Stomach (tissue), 9 donors: ENCODE results near the gene HNRNPA2B1. TPM values are rescaled to one million over a fixed set of nuclear protein-coding genes. Genes with fewer than 3 reads are reported as not detected.
"Not testable (repeated sequence)": the region's sequence is repeated elsewhere in the genome, so short reads cannot be mapped to it uniquely, and the experiment has no call there.

Experiments used
- DNase-seq, 2 donors: peaks; one replicate each; pipeline versions ENCODE4 v3.0.0 to v3.0.0-alpha.2; 2013 to 2019
- H3K27ac ChIP-seq, 5 donors: fragments of 200-600 bp in 4 of 5; sonication (generic) in 4 of 5; one replicate each; pipeline ENCODE4 v1.5.1; 2013 to 2019; ENCODE audit warnings: mild to moderate bottlenecking in 1 of 5, moderate library complexity in 1 of 5
- H3K27me3 ChIP-seq, 3 donors: fragments of 200-600 bp; sonication (generic); one replicate each; pipeline ENCODE4 v1.5.1; 2017 to 2019; ENCODE audit warnings: mixed run types in 1 of 3
- H3K36me3 ChIP-seq, 4 donors: fragments of 200-600 bp; sonication (generic); 1 replicate in 3 of 4; 2 replicates in 1 of 4; pipeline ENCODE4 v1.5.1; 2016 to 2019
- H3K4me1 ChIP-seq, 4 donors: fragments of 200-600 bp; sonication (generic); one replicate each; pipeline ENCODE4 v1.5.1; 2016 to 2019
- H3K4me3 ChIP-seq, 4 donors: fragments of 200-600 bp; sonication (generic) in 3 of 4; one replicate each; pipeline ENCODE4 v1.5.1; 2016 to 2019; ENCODE audit warnings: mild to moderate bottlenecking in 1 of 4
- H3K9me3 ChIP-seq, 4 donors: fragments of 200-600 bp; sonication (generic); one replicate each; pipeline ENCODE4 v1.5.1; 2016 to 2019
- EP300 ChIP-seq: sonication (generic); formaldehyde crosslinking; IDR thresholded peaks from one replicate; pipeline ENCODE4 v1.6.1; 2017; ENCODE audit warnings: antibody characterized with exemption
- POLR2A ChIP-seq, 4 donors: fragments of 450-650 bp; IDR thresholded peaks; one replicate each; pipeline ENCODE4 v1.6.1; 2016; ENCODE audit warnings: antibody characterized with exemption in 4 of 4, control low read depth in 2 of 4, mild to moderate bottlenecking in 1 of 4, moderate library complexity in 1 of 4
- POLR2AphosphoS5 ChIP-seq, 3 donors: sonication (generic); formaldehyde crosslinking; IDR thresholded peaks; one replicate each; pipeline ENCODE4 v1.6.1; 2016; ENCODE audit warnings: antibody characterized with exemption in 3 of 3
- WGBS, 5 donors: extraction: QIAGEN DNeasy Blood & Tissue Kit in 3 of 5; methylation state at CpG; one replicate each; pipeline versions ENCODE4 v1.1.5 to v1.1.7; 2013 to 2018; 5-methylcytosine and 5-hydroxymethylcytosine counted together
- intact Hi-C: fragments of 100-400 bp; cut with DNase I; formaldehyde crosslinking; loops from one replicate; pipeline ENCODE4 v1.15.1; 2023; ENCODE audit warnings: low total_unique reads
- polyA plus RNA-seq, 3 donors: library from polyadenylated mRNA; stranded (reverse); fragments of 200-250 nt; gene quantifications; one replicate each; pipeline ENCODE4 v1.2.3, GENCODE V29; 2013
- total RNA-seq, 5 donors: library from RNA; depleted of rRNA; stranded (reverse); fragments of >200 nt; gene quantifications; one replicate each; pipeline versions ENCODE4 v1.1.0 to v1.2.3, GENCODE V29; 2014 to 2016
- TF ChIP-seq, protein P1 (sequence below), 7 experiments: fragments of 450-650 bp in 4 of 7; fragments of 200-600 bp in 3 of 7; sonication (generic) in 3 of 7; IDR thresholded peaks; one replicate each; pipeline ENCODE4 v1.5.1; 2016 to 2019; ENCODE audit warnings: antibody characterized with exemption in 7 of 7, control low read depth in 2 of 7, mild to moderate bottlenecking in 1 of 7
- donor health status: healthy with polysubstance abuse.
- donor health status: Bipolar disorder and iron deficiency.
- donor health status: healthy.

The HNRNPA2B1 gene
- total and polyA plus RNA-seq, 8 donors = 142 to 464 (median 304) TPM

DNA sequence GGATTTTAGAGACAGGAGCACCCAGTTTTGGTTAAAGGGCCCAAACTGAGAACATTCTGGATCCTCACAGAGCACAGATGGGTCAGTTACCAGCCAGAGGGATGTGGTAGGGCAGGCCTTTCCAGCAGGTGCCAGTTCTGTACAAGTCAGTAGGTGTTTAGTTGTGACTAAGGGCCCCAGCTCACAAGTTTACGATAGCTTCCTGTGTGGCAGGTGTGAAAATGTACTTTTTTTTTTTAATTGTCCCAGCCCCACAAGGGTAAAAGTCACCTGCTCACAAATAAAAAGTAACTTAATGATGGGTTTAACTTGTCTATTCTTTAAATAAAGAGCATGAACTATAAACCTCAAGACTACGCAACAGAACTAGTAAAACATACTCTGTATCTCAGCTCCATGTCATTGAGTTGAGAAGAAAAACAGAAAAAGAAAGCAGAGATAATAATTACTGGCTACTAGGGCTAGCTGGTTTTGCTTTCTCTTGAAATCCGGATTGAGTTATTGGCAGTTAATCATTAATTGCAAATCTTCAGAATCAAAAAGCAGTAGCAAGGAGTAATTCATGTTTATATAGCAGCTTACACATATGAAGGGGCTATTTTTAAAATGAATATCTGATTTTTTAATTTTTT lies 33.1 kb downstream of the HNRNPA2B1 start:
- WGBS, 5 donors = 30 to 67% (median 42%) methylated on average over 3 of the region's 3 CpGs
- H3K4me3 ChIP-seq = no peak overlapping the region
- DNase-seq = peak in 1 of 2 donors; percentile 60
- peaks cover 8 to 16% (median 13%) of the 10 kb centered on the region in 4 donors for H3K4me1 ChIP-seq
- no peaks in the 10 kb centered on the region for H3K27me3 ChIP-seq
- H3K9me3 ChIP-seq = no peaks in the 10 kb centered on the region
- peak overlapping the region in 4 of 5 donors; percentile 2 to 73 (median 30) for H3K27ac ChIP-seq
- TF ChIP-seq POLR2A (IDR thresholded peaks at IDR 0.05) (no peak), EP300 (no peak), POLR2AphosphoS5 (IDR thresholded peaks at IDR 0.05) (no peak)
- TF ChIP-seq, protein P1, sequence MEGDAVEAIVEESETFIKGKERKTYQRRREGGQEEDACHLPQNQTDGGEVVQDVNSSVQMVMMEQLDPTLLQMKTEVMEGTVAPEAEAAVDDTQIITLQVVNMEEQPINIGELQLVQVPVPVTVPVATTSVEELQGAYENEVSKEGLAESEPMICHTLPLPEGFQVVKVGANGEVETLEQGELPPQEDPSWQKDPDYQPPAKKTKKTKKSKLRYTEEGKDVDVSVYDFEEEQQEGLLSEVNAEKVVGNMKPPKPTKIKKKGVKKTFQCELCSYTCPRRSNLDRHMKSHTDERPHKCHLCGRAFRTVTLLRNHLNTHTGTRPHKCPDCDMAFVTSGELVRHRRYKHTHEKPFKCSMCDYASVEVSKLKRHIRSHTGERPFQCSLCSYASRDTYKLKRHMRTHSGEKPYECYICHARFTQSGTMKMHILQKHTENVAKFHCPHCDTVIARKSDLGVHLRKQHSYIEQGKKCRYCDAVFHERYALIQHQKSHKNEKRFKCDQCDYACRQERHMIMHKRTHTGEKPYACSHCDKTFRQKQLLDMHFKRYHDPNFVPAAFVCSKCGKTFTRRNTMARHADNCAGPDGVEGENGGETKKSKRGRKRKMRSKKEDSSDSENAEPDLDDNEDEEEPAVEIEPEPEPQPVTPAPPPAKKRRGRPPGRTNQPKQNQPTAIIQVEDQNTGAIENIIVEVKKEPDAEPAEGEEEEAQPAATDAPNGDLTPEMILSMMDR (IDR thresholded peaks at IDR 0.05) = no peak
- H3K36me3 ChIP-seq = peaks cover 0 to 5% (median 0%) of the 10 kb centered on the region in 4 donors
- intact Hi-C loops = no loop called here

GRCh38 chr7:26166684-26167266 lies 33.8 kb downstream of the HNRNPA2B1 start:
- Histone ChIP-seq H3K9me3 (no peaks in the 10 kb centered on the region), H3K4me1 (peaks cover 8 to 16% (median 13%) of the 10 kb centered on the region in 4 donors), H3K36me3 (peaks cover 0 to 5% (median 0%) of the 10 kb centered on the region in 4 donors), H3K27me3 (no peaks in the 10 kb centered on the region), H3K4me3 (no peak overlapping the region), H3K27ac (peak overlapping the region in 3 of 5 donors; percentile 2 to 73 (median 35))
- intact Hi-C loops = no loop called here
- no peak for DNase-seq
- 65 to 74% (median 70%) methylated on average over 5 of the region's 5 CpGs for WGBS, 5 donors
- TF ChIP-seq POLR2A (IDR thresholded peaks at IDR 0.05) (no peak), POLR2AphosphoS5 (IDR thresholded peaks at IDR 0.05) (no peak), EP300 (no peak)
- TF ChIP-seq, protein P1 (IDR thresholded peaks at IDR 0.05) = no peak

GRCh38 chr7:26165950-26166683 lies 34.4 kb downstream of the HNRNPA2B1 start:
- H3K4me3 ChIP-seq = no peak overlapping the region
- peaks cover 8 to 16% (median 13%) of the 10 kb centered on the region in 4 donors for H3K4me1 ChIP-seq
- WGBS, 5 donors = 63 to 75% (median 69%) methylated on average over 9 of the region's 9 CpGs
- TF ChIP-seq, protein P1 (IDR thresholded peaks at IDR 0.05) = no peak
- TF ChIP-seq EP300 = no peak
- TF ChIP-seq POLR2A (IDR thresholded peaks at IDR 0.05) = no peak
- no peak for TF ChIP-seq POLR2AphosphoS5 (IDR thresholded peaks at IDR 0.05)
- H3K27ac ChIP-seq = peak overlapping the region in 1 of 5 donors; percentile 73
- H3K27me3 ChIP-seq = no peaks in the 10 kb centered on the region
- intact Hi-C loops = no loop called here
- H3K9me3 ChIP-seq = no peaks in the 10 kb centered on the region
- peaks cover 0 to 5% (median 0%) of the 10 kb centered on the region in 4 donors for H3K36me3 ChIP-seq
- no peak for DNase-seq

GRCh38 chr7:26163804-26164203 lies 36.7 kb downstream of the HNRNPA2B1 start:
- H3K4me1 ChIP-seq = peaks cover 8 to 16% (median 13%) of the 10 kb centered on the region in 4 donors
- 81 to 83% (median 82%) methylated on average over 1 of the region's 1 CpG for WGBS, 5 donors
- intact Hi-C loops, DNase-seq, H3K4me3 ChIP-seq, H3K27ac ChIP-seq, H3K9me3 ChIP-seq, H3K36me3 ChIP-seq, H3K27me3 ChIP-seq: not testable (repeated sequence)
